ENCODE data around the gene AHCTF1.

AHCTF1 gene

GRCh38 chr1:246888522-246888921 is 43.2 kb downstream of the AHCTF1 start:
- no peak for TF ChIP-seq SIN3A (IDR thresholded peaks at IDR 0.05; ENCODE audit: borderline replicate concordance, insufficient read depth, low read length)

DNA sequence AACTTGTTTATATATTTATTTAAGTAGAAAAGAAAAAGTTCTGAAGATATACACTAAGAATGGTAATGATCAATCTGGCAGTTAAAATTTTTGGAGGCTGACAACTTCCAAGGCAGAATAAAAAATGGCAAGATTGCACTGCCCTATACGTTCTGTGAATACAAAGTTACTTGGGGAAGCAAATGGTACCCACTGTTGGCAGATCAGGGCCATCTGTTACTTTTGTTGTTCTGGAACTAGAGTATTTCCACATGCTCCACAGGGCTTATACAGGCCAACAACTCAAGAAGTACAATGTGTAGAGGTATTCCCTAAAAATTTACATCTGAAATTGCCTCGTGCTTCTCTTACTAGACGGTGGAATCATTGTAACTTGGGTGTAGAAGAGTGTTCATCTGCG is 53.2 kb downstream of the AHCTF1 start:
- TF ChIP-seq SIN3A (IDR thresholded peaks at IDR 0.05; ENCODE audit: borderline replicate concordance, insufficient read depth, low read length) (no peak), TAF1 (IDR thresholded peaks at IDR 0.05; ENCODE audit: borderline replicate concordance, insufficient read depth, low read length) (no peak), REST (IDR thresholded peaks at IDR 0.05; ENCODE audit: insufficient read depth in 1 of 2, low read depth in 2 of 2, low read length in 2 of 2) (no peak), FOXP2 (optimal IDR thresholded peaks at IDR 0.05; ENCODE audit: borderline replicate concordance, extremely low read depth, extremely low read length, insufficient read depth) (no peak), POLR2AphosphoS5 (IDR thresholded peaks at IDR 0.05; ENCODE audit: low read depth, low read length) (no peak)

- no peak for TF ChIP-seq REST (IDR thresholded peaks at IDR 0.05; ENCODE audit: insufficient read depth in 1 of 2, low read depth in 2 of 2, low read length in 2 of 2)
- TF ChIP-seq FOXP2 (optimal IDR thresholded peaks at IDR 0.05; ENCODE audit: borderline replicate concordance, extremely low read depth, extremely low read length, insufficient read depth), result no peak
- TF ChIP-seq POLR2AphosphoS5 (IDR thresholded peaks at IDR 0.05; ENCODE audit: low read depth, low read length), result no peak
- TF ChIP-seq TAF1 (IDR thresholded peaks at IDR 0.05; ENCODE audit: borderline replicate concordance, insufficient read depth, low read length), result no peak
- no peak for TF ChIP-seq SIN3A (IDR thresholded peaks at IDR 0.05; ENCODE audit: borderline replicate concordance, insufficient read depth, low read length)
Observed at GRCh38 chr1:246876431-246876830, 55.3 kb downstream of the AHCTF1 start.

- no peak for TF ChIP-seq TAF1 (IDR thresholded peaks at IDR 0.05; ENCODE audit: borderline replicate concordance, insufficient read depth, low read length)
- no peak for TF ChIP-seq POLR2AphosphoS5 (IDR thresholded peaks at IDR 0.05; ENCODE audit: low read depth, low read length)
- TF ChIP-seq SIN3A (IDR thresholded peaks at IDR 0.05; ENCODE audit: borderline replicate concordance, insufficient read depth, low read length), result no peak
- TF ChIP-seq REST (IDR thresholded peaks at IDR 0.05; ENCODE audit: insufficient read depth in 1 of 2, low read depth in 2 of 2, low read length in 2 of 2), result no peak
- TF ChIP-seq FOXP2 (optimal IDR thresholded peaks at IDR 0.05; ENCODE audit: borderline replicate concordance, extremely low read depth, extremely low read length, insufficient read depth), result no peak
Observed at GRCh38 chr1:246875041-246876026, 56.4 kb downstream of the AHCTF1 start.

- TF ChIP-seq FOXP2 (optimal IDR thresholded peaks at IDR 0.05; ENCODE audit: borderline replicate concordance, extremely low read depth, extremely low read length, insufficient read depth), result no peak
- no peak for TF ChIP-seq TAF1 (IDR thresholded peaks at IDR 0.05; ENCODE audit: borderline replicate concordance, insufficient read depth, low read length)
- TF ChIP-seq SIN3A (IDR thresholded peaks at IDR 0.05; ENCODE audit: borderline replicate concordance, insufficient read depth, low read length), result no peak
- TF ChIP-seq REST (IDR thresholded peaks at IDR 0.05; ENCODE audit: insufficient read depth in 1 of 2, low read depth in 2 of 2, low read length in 2 of 2), result no peak
- TF ChIP-seq POLR2AphosphoS5 (IDR thresholded peaks at IDR 0.05; ENCODE audit: low read depth, low read length), result no peak
Observed at GRCh38 chr1:246865921-246866320, 65.8 kb downstream of the AHCTF1 start.

Measured in PFSK-1 (cell line).